Inflammatory macrophage treated with lipopolysaccharide for 1 hour (primary cell): ENCODE results near the gene AKAP13.
"Not testable (repeated sequence)": the region's sequence is repeated elsewhere in the genome, so short reads cannot be mapped to it uniquely, and the experiment has no call there.

Experiments
- DNase-seq, 2 donors: peaks; one replicate each; pipeline ENCODE4 v3.0.0-alpha.2; 2020 to 2022

The AKAP13 gene

GRCh38 chr15:85380217-85380811, at the start of gene AKAP13:
Gene AKAP13, plus strand, starts transcription at chr15:85380603. Its CDS starts 105,118 bp downstream, at chr15:85485721.
- DNase-seq: peak; percentile 95 to 97

GRCh38 chr15:85330901-85331588, 49.4 kb upstream of the AKAP13 start:
- DNase-seq: peak; percentile 46 to 61

- no peak for DNase-seq
Observed at GRCh38 chr15:85331655-85332285, 48.6 kb upstream of the AKAP13 start.

- no peak for DNase-seq
Observed at GRCh38 chr15:85333132-85333831, 47.1 kb upstream of the AKAP13 start.

GRCh38 chr15:85334241-85334640, 46.2 kb upstream of the AKAP13 start:
- no peak for DNase-seq

- DNase-seq: no peak
Observed at GRCh38 chr15:85335193-85335942, 45.0 kb upstream of the AKAP13 start.

- DNase-seq: no peak
Observed at GRCh38 chr15:85336880-85337279, 43.5 kb upstream of the AKAP13 start.

GRCh38 chr15:85337425-85338074, 42.9 kb upstream of the AKAP13 start:
- DNase-seq: no peak

GRCh38 chr15:85340321-85340665, 40.1 kb upstream of the AKAP13 start:
- DNase-seq: no peak

- no peak for DNase-seq
Observed at GRCh38 chr15:85340852-85341251, 39.6 kb upstream of the AKAP13 start.

- DNase-seq: not testable (repeated sequence)
Observed at GRCh38 chr15:85342163-85342562, 38.2 kb upstream of the AKAP13 start.

- DNase-seq: peak; percentile 44 to 56
Observed at GRCh38 chr15:85343443-85343842, 37.0 kb upstream of the AKAP13 start.

GRCh38 chr15:85344241-85344640, 36.2 kb upstream of the AKAP13 start:
- not testable (repeated sequence) for DNase-seq

- DNase-seq: not testable (repeated sequence)
Observed at GRCh38 chr15:85344653-85345114, 35.7 kb upstream of the AKAP13 start.

GRCh38 chr15:85345196-85345918, 35.0 kb upstream of the AKAP13 start:
- not testable (repeated sequence) for DNase-seq

GRCh38 chr15:85346462-85347084, 33.8 kb upstream of the AKAP13 start:
- peak in 1 of 2 donors; percentile 44 for DNase-seq

- not testable (repeated sequence) for DNase-seq
Observed at GRCh38 chr15:85347264-85348047, 32.9 kb upstream of the AKAP13 start.

- DNase-seq: not testable (repeated sequence)
Observed at GRCh38 chr15:85348048-85348766, 32.2 kb upstream of the AKAP13 start.

GRCh38 chr15:85349062-85349461, 31.3 kb upstream of the AKAP13 start:
- not testable (repeated sequence) for DNase-seq
